Measurements from ENCODE around the gene LIPC. TPM values are rescaled to one million over a fixed set of nuclear protein-coding genes. Genes with fewer than 3 reads are reported as not detected.

LIPC gene
- total RNA-seq, 1 experiment from 2014 or later: not detected

DNA sequence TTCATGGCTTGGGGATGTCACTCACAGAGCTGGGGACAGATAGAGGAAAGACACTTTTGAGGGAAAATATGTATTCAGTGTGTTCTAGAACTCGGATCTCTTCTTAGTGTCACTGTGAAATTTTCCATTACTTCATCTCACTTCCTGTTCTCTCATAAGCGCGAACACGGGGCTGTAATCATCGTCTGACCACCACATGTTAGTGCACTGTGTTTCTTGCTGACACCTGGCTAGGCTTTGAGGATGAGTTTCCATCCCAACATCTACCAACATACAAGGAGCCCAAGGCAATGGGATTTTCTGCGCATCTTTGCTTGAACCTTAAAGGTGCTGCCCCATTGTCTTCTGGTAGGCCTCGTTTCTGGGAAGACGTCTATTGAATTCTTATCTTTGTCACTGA is 84.0 kb downstream of the LIPC start:
- no peak for DNase-seq (ENCODE audit: low spot score)

- DNase-seq (ENCODE audit: low spot score): no peak
These were observed 85.5 kb downstream of the LIPC start for GRCh38 chr15:58517252-58517681.

DNA sequence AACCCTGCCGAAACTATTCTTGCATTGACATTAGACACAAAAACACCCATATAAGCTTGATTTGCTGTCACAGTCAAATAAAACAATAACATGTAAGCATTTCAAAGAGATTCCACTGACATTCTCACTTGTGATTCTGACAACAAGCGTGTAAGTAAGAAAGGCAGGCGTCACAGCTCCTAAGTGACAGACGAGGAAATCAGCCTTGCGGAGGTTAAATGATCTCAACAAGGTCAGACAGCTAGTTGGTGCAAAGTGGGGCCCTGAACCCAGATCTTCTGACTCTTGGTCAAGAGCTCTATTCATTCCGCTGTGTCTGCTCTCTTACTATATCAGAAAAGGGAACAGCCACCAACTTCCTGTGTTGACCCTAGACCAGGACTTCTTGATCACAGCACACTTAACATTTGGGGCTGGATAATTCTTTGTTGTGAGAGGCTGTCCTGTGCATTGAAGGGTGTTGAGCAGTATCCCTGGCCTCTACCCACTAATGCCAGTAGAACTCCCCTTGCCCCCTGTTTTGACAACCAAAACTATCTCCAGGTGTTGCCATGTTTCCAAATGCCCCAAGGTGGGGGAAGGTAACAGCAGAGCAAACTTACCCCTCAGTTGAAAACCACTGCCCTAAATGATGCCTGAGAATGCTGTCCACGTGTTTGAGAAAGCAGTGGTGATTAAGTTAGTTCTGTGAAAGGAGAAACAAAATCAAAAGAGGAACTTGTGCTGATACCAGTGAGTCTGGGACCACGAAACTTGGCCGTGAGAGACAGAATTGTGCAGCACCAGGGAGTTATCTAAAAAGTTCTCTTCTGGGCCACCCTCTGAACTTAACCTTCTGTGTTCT is 86.1 kb downstream of the LIPC start:
- no peak for DNase-seq (ENCODE audit: low spot score)

DNA sequence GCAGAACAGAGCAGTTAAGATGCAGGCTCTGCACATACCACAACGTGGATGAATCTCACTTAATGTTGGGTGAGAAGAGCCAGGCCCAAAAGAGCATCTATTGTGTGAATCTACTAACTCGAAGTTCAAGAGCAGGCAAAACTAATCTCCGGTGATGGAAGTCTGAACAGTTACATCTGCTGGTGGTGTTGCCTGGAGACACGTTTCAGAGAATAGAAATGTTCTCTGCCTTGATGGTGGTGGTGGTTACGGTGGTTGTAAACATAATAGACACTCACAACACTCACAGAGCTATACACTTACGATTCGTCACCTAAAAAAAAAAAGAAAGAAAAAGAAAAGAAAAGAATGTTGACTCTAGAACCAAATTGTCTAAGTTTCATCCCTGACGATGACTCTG is 86.8 kb downstream of the LIPC start:
- DNase-seq (ENCODE audit: low spot score): no peak

- DNase-seq (ENCODE audit: low spot score): no peak
These were observed 87.7 kb downstream of the LIPC start for GRCh38 chr15:58519516-58519915.

DNA sequence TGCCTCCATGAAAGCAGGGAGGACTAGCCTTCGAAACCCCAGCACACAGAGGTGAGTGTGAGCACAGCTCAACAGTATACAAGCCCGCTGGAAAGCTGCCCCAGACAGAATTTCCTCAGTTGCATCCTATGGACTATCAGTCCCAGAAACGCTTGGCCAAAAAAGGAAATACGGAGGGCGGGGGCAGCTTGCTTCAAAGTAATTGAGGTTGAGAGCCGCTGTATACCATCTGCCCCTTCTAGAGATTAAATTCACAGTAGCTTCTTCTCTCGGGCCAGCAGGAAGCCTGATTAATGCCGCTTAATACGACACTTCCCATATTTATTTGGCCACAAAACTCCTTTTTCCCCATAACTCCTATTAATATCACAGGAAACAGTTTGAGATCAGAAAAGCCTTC is 88.7 kb downstream of the LIPC start:
- no peak for DNase-seq (ENCODE audit: low spot score)

GRCh38 chr15:58520936-58521292 is 89.1 kb downstream of the LIPC start:
- DNase-seq (ENCODE audit: low spot score): no peak

DNA sequence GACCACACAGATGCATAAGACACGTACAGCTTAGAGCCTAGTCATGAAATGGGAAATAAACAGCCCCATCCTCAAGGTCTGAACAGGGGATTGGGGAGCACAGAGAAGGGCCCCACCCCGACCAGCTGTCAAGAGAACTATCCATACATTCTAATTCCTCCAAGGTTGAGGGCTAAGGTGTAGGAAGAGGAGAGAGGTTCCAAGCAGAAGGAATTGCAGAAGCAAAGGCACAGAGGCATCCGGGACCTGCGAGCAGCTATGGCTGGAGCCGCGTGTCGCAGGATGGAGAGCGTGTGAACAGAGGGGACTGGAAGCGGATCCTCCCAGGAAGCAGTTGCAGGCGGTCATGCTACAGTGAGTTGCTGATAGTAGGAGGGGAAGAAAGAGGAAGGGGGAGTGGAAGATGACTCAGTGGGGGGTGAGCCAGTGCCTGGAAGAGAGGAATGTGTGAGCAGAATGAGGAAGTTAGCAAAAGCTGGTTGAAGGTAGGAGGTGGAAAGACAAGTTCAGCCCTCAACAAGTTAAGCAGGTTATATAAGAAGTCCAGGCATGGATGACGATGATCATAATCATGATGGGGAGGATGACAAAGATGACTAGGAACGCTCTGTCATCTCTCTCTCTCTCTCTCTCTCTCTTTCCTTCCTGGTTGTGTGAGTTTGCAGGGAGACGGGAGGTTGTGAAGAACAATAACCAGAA is 89.7 kb downstream of the LIPC start:
- DNase-seq (ENCODE audit: low spot score): peak; percentile 81

GRCh38 chr15:58522391-58522790 is 90.6 kb downstream of the LIPC start:
- no peak for DNase-seq (ENCODE audit: low spot score)

GRCh38 chr15:58522865-58523264 is 91.1 kb downstream of the LIPC start:
- DNase-seq (ENCODE audit: low spot score): no peak

- DNase-seq (ENCODE audit: low spot score): no peak
These were observed 91.8 kb downstream of the LIPC start for GRCh38 chr15:58523634-58524033.

DNA sequence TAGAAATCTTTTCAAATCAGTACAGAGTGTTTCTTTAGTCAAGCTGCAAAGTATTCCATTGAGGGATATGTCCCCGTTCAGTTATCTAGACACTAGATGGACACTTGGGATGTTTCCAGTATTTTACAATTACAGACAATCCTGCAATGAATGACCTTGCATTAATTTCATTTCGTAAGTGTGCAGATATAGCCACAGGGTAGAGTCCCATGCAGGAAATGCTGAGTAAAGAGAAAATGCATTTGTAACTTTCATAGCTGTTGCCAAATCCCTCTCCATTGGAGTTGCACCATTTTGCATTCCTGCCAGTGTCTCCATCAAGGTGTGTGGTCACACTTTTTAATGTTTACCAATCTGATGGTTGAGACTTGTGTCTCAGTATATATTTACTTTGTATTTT is 92.5 kb downstream of the LIPC start:
- DNase-seq (ENCODE audit: low spot score): no peak

- no peak for DNase-seq (ENCODE audit: low spot score)
These were observed 94.2 kb downstream of the LIPC start for GRCh38 chr15:58525991-58526421.

- no peak for DNase-seq (ENCODE audit: low spot score)
These were observed 94.9 kb downstream of the LIPC start for GRCh38 chr15:58526647-58527192.

- no peak for DNase-seq (ENCODE audit: low spot score)
These were observed 95.9 kb downstream of the LIPC start for GRCh38 chr15:58527573-58528187.

- DNase-seq (ENCODE audit: low spot score): peak; percentile 69
These were observed 96.5 kb downstream of the LIPC start for GRCh38 chr15:58528188-58528870.

DNA sequence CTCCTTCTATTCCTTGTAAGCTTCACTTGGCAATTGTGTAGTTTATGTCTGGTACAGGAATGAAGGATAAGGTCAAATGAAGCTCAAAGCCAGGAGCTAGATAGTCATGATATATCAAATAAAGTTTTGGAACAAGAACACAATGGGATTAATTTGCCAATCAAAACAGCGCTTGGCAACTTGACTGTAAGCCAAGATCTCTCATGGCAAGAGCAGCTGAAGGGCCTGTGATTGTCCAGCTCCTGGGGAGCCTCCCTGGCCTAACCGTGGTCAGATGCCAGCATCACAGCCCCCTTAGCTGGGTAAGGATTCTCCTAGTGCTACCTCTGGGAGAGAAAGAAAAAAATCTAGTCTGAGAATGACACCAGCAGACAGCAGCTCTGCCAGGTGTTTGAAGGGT is 97.2 kb downstream of the LIPC start:
- no peak for DNase-seq (ENCODE audit: low spot score)

GRCh38 chr15:58530056-58530590 is 98.3 kb downstream of the LIPC start:
- no peak for DNase-seq (ENCODE audit: low spot score)

DNA sequence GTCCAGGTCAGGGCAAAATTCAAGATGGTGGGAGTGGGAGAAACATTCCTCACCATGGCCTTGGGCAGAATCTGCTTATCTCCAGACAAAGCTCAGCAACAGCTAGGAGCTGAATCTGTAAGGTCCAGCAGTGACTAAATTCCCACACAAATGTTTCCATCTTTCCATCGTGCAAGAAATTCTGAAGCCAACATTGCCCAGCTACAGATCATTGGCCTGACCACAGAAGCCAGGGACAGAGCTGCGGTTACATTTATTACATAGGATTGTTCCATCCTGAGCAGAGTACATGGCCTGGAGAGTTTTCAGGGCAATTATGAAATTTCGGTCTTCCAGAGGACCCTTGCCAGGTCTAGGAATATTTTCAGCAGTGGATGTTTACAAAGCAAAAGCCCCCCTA is 100.3 kb downstream of the LIPC start:
- DNase-seq (ENCODE audit: low spot score): no peak

DNA sequence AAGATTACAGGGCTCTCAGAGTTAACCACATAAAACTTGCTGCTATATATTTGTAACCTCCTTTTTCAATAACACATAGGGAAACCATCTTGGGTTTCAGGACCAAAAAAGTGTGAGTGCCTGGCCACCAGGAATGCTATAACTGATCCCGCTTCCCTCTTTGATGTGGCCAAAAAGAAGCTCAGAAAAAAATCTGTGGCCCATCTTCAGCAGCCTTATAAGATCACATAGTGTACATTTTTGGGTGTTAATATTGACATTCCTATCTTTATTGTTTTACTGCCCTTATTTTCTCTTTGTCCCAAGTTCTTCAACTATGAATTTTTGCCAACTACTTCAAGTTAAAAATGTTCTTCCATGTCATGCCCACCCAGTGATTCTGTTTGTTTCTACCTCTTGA is 102.8 kb downstream of the LIPC start:
- no peak for DNase-seq (ENCODE audit: low spot score)

- no peak for DNase-seq (ENCODE audit: low spot score)
These were observed 103.5 kb downstream of the LIPC start for GRCh38 chr15:58535337-58535736.
